Measurements from ENCODE around the gene SMIM26.

The SMIM26 gene

DNA sequence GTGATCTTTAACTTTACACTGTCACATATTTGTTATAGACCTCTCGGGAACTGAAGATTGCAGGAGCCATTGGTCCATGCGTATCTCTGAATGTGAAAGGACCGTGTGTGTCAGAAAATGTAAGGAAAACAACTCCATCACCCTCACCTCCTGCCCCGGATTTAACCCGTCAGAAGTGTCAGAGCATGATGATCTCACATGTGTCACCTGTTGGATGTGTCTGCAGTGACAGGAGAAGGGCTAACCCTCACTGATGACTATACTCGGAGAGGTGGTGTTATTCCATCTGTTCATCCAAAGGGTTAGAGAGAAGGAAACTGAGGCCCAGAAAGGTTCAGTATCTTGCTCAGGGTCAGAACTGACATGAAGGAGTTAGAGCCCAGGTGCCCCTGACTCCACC is 34.6 kb upstream of the SMIM26 start:
- H3K4me3 ChIP-seq (ENCODE audit: low read length) = no peak overlapping the region
- TF ChIP-seq CTCF (conservative IDR thresholded peaks at IDR 0.05; ENCODE audit: low read length) = no peak
- DNase-seq (ENCODE audit: low read depth) = no peak

GRCh38 chr20:18533491-18533890 is 33.7 kb upstream of the SMIM26 start:
- no peak for DNase-seq (ENCODE audit: low read depth)
- H3K4me3 ChIP-seq (ENCODE audit: low read length) = no peak overlapping the region
- no peak for TF ChIP-seq CTCF (conservative IDR thresholded peaks at IDR 0.05; ENCODE audit: low read length)

GRCh38 chr20:18533978-18534644 is 33.1 kb upstream of the SMIM26 start:
- no peak for DNase-seq (ENCODE audit: low read depth)
- TF ChIP-seq CTCF (conservative IDR thresholded peaks at IDR 0.05; ENCODE audit: low read length) = no peak
- no peak overlapping the region for H3K4me3 ChIP-seq (ENCODE audit: low read length)

GRCh38 chr20:18537651-18538050 is 29.6 kb upstream of the SMIM26 start:
- no peak for TF ChIP-seq CTCF (conservative IDR thresholded peaks at IDR 0.05; ENCODE audit: low read length)
- peak; percentile 6 for DNase-seq (ENCODE audit: low read depth)
- H3K4me3 ChIP-seq (ENCODE audit: low read length) = no peak overlapping the region

GRCh38 chr20:18541741-18542140 is 25.5 kb upstream of the SMIM26 start:
- H3K4me3 ChIP-seq (ENCODE audit: low read length) = no peak overlapping the region
- no peak for TF ChIP-seq CTCF (conservative IDR thresholded peaks at IDR 0.05; ENCODE audit: low read length)
- DNase-seq (ENCODE audit: low read depth) = no peak

DNA sequence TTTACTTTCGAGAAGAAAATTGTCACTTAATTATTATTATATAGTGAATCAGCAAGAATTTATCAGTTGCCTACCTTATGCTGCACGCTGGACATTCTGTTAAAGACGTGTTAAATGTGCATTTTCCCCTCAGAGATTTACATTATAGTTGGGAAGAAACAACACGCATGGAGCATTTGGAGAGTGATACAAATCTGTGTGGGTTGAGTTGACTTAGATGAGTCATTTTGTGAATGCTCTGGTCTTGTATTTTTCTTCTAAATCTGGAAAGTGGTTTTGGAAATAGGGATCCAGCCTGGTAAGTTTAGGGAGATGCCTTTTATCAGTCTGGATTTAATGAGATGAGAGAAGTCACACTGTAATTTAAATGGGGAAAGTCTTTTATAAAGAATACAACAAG is 24.0 kb upstream of the SMIM26 start:
- TF ChIP-seq CTCF (conservative IDR thresholded peaks at IDR 0.05; ENCODE audit: low read length) = no peak
- no peak for DNase-seq (ENCODE audit: low read depth)
- H3K4me3 ChIP-seq (ENCODE audit: low read length) = no peak overlapping the region

- no peak overlapping the region for H3K4me3 ChIP-seq (ENCODE audit: low read length)
- DNase-seq (ENCODE audit: low read depth) = no peak
- TF ChIP-seq CTCF (conservative IDR thresholded peaks at IDR 0.05; ENCODE audit: low read length) = no peak
Observed at GRCh38 chr20:18543932-18544331, 23.3 kb upstream of the SMIM26 start.
